Activated CD4-positive, alpha-beta T cell treated with anti-CD3 and anti-CD28 coated beads for 36 hours (primary cell): ENCODE results near the gene PARVG. TPM values are rescaled to one million over a fixed set of nuclear protein-coding genes. Genes with fewer than 3 reads are reported as not detected.

Source experiments
- ATAC-seq: fragments of 200-7000 bp; cut with Tn5 transposase; one replicate; pipeline ENCODE4 v1.10.0; 2021; ENCODE audit warnings: mild to moderate bottlenecking, moderate library complexity
- CTCF ChIA-PET: fragments of 350-600 bp; sonication (Branson Sonifier 250); formaldehyde crosslinking; loops from one replicate; lab custom pipeline; 2021; ENCODE audit warnings: antibody characterized with exemption; lab: Charles Lee
- POLR2A ChIA-PET: fragments of 350-600 bp; sonication (Branson Sonifier 250); formaldehyde crosslinking; loops from one replicate; lab custom pipeline; 2021; ENCODE audit warnings: antibody characterized with exemption, inconsistent platforms; lab: Charles Lee
- DNase-seq: peaks from one replicate; pipeline ENCODE4 v3.0.0-alpha.2; 2020
- H3K27ac Mint-ChIP-seq: one replicate; pipeline ENCODE4 v1.8.0; 2021; ENCODE audit warnings: mixed read lengths
- H3K27me3 Mint-ChIP-seq: one replicate; pipeline ENCODE4 v1.8.0; 2021; ENCODE audit warnings: mixed read lengths
- H3K36me3 Mint-ChIP-seq: one replicate; pipeline ENCODE4 v1.8.0; 2021; ENCODE audit warnings: low read depth, mixed read lengths
- H3K4me1 Mint-ChIP-seq: one replicate; pipeline ENCODE4 v1.8.0; 2021; ENCODE audit warnings: mixed read lengths
- H3K4me3 Mint-ChIP-seq: one replicate; pipeline ENCODE4 v1.8.0; 2021; ENCODE audit warnings: mild to moderate bottlenecking, moderate library complexity, mixed read lengths
- H3K9me3 Mint-ChIP-seq: one replicate; pipeline ENCODE4 v1.8.0; 2021; ENCODE audit warnings: low read depth, mixed read lengths
- intact Hi-C, 2 experiments: fragments of 100-400 bp; cut with DNase I in 1 of 2; cut with micrococcal nuclease in 1 of 2; formaldehyde crosslinking; loops; one replicate each; pipeline versions ENCODE4 v1.14.2 to v1.15.1; 2022 to 2024; cut with DNase I, micrococcal nuclease
- total RNA-seq, 2 experiments: library from RNA; stranded (reverse); gene quantifications; one replicate each; pipeline ENCODE4 v1.2.3, GENCODE V29; 2021

Gene PARVG
- total RNA-seq, 2 experiments from 2014 or later: 61.7 to 74.3 TPM

GRCh38 chr22:44249376-44250147, 68.8 kb downstream of the PARVG start:
- Mint-ChIP-seq H3K27me3 (peaks cover 5% of the 10 kb centered on the region), H3K4me1 (no peaks in the 10 kb centered on the region), H3K36me3 (no peaks in the 10 kb centered on the region), H3K27ac (no peak overlapping the region), H3K4me3 (no peak overlapping the region), H3K9me3 (peaks cover 7% of the 10 kb centered on the region)
- CTCF ChIA-PET: no interaction called here
- POLR2A ChIA-PET: no interaction called here
- ATAC-seq (no peak), DNase-seq (no peak)
- intact Hi-C loops: no loop called here

GRCh38 chr22:44254811-44255210, 74.1 kb downstream of the PARVG start:
- no peak for DNase-seq
- Mint-ChIP-seq H3K9me3 (peaks cover 4% of the 10 kb centered on the region), H3K27me3 (peaks cover 6% of the 10 kb centered on the region), H3K27ac (no peak overlapping the region), H3K36me3 (no peaks in the 10 kb centered on the region), H3K4me1 (no peaks in the 10 kb centered on the region), H3K4me3 (no peak overlapping the region)
- ChIA-PET POLR2A (no interaction called here), CTCF (no interaction called here)
- intact Hi-C loops: no loop called here
- ATAC-seq: no peak

GRCh38 chr22:44256085-44256484, 75.4 kb downstream of the PARVG start:
- H3K36me3 Mint-ChIP-seq: no peaks in the 10 kb centered on the region
- intact Hi-C loops: no loop called here
- ATAC-seq: no peak
- no peak overlapping the region for H3K27ac Mint-ChIP-seq
- CTCF ChIA-PET: no interaction called here
- no peak for DNase-seq
- POLR2A ChIA-PET: no interaction called here
- no peaks in the 10 kb centered on the region for H3K4me1 Mint-ChIP-seq
- no peak overlapping the region for H3K4me3 Mint-ChIP-seq
- no peaks in the 10 kb centered on the region for H3K9me3 Mint-ChIP-seq
- peaks cover 6% of the 10 kb centered on the region for H3K27me3 Mint-ChIP-seq

- H3K27ac Mint-ChIP-seq: no peak overlapping the region
These were observed 76.1 kb downstream of the PARVG start for GRCh38 chr22:44256556-44257485.

More at GRCh38 chr22:44256556-44257485, 76.1 kb downstream of the PARVG start:
- no peaks in the 10 kb centered on the region for H3K4me1 Mint-ChIP-seq
- ATAC-seq (no peak), DNase-seq (no peak)
- CTCF ChIA-PET: no interaction called here
- intact Hi-C loops: no loop called here
- H3K36me3 Mint-ChIP-seq: no peaks in the 10 kb centered on the region
- POLR2A ChIA-PET: no interaction called here
- H3K27me3 Mint-ChIP-seq: peaks cover 6% of the 10 kb centered on the region
- H3K4me3 Mint-ChIP-seq: no peak overlapping the region
- H3K9me3 Mint-ChIP-seq: no peaks in the 10 kb centered on the region

Other genes starting within 250 kb of the PARVG start
- gene SAMM50, start 225.5 kb upstream of the PARVG start, total RNA-seq: 10 to 100 TPM; 35.2 to 43.8 TPM
- 10 to 100 TPM; 42.7 to 45.9 TPM for gene PARVB, start 156.6 kb upstream of the PARVG start, total RNA-seq
- not detected for gene SHISAL1, start 132.0 kb downstream of the PARVG start, total RNA-seq